Measurements from ENCODE around the gene SULT1E1.

The SULT1E1 gene, protein sequence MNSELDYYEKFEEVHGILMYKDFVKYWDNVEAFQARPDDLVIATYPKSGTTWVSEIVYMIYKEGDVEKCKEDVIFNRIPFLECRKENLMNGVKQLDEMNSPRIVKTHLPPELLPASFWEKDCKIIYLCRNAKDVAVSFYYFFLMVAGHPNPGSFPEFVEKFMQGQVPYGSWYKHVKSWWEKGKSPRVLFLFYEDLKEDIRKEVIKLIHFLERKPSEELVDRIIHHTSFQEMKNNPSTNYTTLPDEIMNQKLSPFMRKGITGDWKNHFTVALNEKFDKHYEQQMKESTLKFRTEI

DNA sequence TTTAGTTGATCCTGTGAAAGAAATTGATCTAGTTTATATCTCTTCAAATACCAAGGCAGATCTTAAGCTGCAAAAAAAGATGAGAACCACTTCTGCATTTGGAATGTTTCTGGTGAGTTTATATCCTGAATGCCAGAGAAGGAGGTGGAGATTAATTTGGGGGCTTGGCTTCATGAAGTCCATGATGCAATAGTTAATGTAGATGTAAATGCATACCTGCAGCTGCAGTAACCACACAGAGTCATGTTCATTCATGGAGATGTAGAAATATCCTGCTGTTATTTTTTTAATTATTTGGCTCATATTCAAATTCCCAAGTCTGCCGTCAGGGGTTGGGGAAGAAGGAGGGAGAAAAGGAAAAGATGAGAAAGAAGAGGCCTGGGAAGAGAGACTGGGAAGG is at the start of gene SULT1E1:
SULT1E1 (minus strand) TSS at position 94 of the 400 bp plus-strand sequence. CDS start 2,501 bp downstream, outside the sequence.
- no peak for DNase-seq

DNA sequence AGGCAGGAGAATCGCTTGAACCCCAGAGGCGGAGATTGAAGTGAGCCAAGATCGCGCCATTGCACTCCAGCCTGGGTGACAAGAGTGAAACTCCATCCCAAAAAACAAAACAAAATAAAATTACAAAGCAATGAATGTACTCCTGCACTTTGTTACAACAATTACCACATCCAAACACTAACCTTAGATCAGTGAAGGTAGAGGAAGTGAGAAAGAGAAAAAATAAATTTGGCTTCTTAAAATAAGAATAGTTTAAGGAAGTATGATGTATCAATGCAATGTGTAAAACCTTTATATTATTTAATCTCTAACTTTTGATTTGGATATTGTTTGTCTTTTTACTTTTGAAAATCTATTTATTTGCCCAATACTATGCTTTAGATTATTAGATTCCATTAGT is 49.2 kb upstream of the SULT1E1 start:
- no peak for DNase-seq

DNA sequence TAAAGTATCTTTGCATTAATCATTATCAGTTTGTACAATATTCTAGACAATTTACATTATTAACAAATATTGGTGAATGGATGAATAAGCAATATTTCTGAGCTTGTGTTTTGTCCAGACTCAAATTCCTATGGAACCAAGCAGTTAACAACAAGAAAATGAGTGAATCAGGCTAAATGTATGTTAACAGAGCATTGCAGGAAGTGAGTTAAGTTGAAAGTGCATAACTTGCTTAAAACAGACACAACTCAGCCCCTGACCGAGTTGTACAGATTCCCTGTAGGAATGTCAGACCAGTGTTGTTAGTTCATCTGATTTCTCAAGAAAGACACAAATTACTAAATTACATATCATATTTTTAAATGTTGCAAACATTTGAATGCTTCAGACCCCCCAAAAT is 47.2 kb upstream of the SULT1E1 start:
- DNase-seq: no peak

DNA sequence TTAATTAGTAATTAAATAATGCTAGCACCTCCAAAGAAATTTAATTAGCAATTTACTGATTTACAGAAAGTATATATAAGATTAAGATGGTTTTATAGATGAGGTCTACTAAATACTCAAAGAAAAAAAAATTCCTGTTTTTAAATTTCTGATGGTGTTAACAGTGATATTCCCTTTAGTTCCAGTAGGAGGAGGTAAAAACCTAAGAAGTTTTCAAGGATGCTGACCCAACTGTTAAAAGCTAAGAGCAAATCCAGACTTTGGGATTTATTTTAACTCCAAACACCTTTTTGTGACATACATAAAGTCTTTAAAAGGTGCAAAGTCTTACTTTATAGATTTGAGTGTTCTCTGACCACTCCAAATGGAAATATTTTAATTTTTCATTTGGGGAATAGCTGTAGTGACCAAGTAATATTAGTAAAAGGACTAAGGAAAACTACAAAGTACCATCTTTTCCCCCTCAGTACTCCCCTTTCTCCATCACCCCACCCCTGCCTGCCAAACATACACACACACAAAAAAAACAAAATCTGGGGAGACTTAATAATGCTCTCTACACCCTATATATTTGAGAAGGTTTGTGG is 36.7 kb upstream of the SULT1E1 start:
- no peak for DNase-seq

DNA sequence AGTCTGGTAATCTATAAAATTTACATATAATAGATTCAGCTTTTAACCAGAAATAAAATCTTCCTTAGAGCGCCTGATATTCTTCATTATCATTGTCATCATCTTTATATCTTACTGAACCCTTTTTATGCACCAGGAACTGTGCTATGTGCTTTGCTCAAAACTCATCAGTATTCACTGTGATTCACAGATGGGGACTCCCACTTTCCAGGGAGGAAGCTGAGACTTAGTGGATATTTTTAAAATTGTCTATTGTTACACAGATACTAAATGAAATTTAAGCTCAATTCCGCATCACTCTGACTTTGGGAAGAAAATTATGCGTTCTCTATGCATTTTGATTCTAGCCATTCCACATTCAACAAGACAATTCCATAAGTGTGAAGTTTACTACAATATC is 34.8 kb upstream of the SULT1E1 start:
- DNase-seq: no peak

DNA sequence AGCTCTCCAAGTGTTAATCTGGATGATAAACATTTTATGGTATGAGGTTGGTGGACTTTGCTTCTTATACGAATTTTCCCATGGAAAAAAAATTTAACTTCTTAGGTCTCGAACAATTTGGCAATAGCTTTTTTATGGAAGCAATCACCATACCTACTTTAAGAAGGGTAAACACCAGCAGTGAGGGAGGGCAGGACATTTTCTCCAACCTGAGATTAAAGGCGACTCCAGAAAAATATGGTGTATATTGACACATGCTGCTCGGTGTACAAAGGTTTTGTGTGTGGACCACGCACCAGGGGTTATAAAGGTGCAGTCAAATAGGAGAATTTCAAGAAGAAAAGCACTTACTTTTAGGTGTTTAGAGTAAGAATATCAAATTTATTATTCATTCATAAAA is 34.2 kb upstream of the SULT1E1 start:
- no peak for DNase-seq

DNA sequence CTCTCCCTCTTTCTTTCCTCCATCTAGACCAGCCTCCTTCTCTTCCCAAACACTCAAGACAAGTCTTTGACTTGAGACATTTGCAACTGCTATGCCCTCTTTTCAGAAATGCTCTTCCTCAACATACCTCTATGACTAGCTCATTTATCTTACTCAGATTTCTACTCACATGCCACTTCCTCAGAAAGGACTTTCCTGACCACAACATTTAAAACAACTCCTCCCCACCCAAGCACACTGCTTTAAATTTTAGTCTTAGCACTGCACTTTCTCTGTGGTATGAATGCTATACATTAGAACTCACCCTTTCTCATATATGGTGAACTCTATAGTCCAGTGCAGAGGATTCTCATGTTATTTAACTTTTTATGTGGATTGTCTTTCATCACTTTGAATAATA is 28.4 kb upstream of the SULT1E1 start:
- DNase-seq: no peak

DNA sequence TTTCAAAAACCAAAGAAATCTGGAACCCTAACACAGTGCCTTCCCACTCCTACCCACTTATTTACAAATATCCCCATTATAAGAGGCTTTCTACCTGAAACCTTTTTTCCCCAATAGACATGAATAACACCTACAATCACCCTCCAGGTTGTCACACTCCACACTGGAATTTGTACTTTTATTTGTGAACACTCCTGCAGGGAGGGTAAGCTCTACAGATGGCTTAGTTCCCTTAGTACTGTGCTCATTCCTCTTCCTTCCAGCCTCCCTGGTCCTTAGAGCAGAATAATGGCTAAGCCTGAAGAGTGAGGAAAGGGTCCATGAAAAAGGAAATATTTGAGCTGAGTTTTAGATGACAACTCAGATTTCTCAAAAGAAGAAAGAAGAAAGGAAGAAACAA is 22.2 kb upstream of the SULT1E1 start:
- no peak for DNase-seq

DNA sequence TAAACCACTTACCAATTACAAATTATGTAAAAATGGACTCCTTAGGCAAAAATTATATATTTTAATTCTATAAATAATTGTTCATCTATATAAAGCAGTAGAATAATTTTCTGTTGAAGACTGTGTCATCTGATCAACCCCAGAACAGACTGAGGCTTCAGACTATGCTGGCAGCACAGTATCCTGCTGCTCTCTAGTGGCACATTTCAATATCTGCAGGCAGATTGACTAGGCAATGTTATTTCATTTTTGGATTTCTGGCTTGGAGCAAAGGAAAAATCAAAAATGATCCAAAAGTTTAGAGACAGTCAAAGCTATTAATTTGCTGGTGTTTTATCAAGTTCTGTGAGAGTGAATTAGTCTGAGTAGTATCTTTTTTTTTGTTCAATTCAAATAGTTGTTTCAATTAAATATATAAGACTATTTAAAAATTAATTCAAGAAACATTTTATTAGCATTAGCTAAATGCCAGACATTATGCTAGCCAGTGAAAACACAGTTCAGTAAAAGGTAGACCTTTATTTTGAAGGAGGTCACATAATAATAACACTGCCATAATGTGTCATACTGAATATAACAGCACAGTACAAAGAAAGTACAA is 21.3 kb upstream of the SULT1E1 start:
- peak; percentile 32 for DNase-seq

DNA sequence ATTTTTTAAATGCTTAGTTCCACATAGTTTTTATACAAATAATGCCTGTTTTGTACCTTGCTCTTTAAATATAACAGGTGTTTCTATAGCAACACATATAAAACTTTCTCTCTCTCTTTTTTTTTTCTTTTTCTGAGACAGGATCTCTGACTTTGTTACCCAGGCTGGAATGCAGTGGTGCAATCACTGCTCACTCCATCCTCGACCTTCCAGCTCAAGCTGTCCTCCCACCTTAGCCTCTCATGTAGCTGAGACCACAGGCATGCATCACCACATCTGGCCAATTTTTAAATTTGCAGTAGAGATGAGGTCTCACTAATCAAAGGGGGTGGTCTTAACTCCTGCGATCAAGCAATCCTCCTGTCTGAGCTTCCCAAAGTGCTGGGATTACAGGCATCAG is 18.3 kb upstream of the SULT1E1 start:
- no peak for DNase-seq

DNA sequence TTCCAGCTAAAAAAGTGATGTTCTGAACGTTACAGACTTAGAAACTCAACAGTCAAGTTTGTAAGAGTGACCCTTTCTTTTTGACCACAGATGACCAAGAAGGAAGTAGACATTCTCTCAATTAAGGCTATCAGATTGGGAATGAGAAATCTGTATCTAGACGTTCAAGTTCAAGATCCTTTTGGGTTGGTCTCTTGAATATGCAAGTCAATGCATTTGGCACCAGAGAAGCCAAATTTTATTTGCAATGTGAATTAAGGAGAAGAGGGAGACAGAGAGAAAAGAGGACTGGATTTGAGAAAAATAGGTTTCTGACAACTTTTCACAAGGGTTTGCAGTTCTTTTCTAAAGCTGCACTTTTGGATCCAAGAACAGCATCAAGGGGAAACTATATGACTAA is 17.5 kb upstream of the SULT1E1 start:
- DNase-seq: no peak

DNA sequence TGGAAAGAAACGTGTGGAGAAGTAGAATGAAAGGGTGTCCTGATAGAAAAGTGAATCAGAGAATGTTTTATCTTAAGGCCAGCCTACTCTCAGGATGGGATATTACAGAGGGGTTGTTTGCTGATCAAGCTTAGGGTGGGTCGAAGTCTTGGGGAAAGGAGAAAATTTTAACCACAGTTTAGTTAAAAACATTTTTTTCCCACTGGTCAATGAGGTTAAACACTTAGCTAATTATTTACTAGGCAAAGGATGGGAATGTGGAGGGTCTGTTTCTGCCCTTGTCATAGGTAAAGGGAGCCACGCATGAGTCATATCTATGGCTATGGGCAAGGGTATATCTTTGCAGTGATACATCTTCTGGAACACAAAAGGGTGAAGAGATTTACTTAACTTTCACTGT is 16.1 kb upstream of the SULT1E1 start:
- DNase-seq: no peak

DNA sequence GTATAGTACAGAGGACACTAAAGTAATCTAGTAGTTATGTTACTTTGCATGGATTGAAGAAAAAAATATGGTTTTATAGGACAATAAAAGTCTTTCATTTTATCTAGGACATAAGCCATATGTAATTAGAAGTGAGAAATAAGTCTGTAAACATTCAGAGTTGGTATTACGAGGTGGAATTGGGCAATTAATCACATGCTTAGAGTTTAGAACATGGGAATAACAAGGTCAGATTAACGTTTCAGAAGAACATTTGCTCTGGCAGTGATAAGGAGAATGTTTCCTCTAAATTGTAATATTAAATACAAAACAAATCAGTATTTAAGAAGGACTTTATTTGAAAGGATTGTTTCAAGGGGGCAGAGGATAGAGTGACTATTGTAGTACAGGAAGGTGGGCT is 15.6 kb upstream of the SULT1E1 start:
- DNase-seq: no peak

DNA sequence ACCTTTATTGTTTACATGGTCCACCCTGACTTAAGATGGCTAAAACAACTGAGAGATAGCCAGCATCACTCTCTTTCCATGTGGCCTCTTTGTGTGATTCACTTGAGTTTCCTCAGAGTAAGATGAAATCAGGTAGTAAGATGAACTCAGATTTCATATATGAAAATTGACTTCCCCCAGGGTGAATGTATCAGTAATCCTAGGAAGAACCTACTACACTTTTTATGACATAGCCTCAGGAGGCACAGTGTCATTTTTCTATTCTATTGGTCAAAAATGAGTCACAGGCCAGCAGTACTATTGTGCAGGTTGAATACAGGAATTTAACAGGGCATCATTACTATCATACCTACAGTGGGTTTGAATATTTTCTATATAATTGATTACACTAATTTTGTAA is 14.6 kb upstream of the SULT1E1 start:
- no peak for DNase-seq

DNA sequence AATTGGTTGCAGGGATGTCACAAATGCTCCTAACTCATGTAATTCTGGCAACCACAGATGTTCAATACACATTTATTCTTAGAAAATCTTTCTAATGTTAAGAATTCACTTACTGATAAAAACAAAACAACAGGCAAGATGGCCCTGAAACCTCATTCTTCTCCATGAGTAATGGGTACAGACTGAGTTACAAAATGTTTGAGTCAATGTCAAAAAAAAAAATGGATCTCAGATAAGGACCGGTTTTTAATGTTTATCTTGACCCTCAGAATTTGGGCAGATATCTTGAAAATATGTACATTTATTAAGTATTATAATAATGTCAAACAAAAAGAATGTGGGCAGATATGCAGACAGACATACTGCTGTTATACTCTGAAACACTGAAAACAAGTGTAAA is 1.8 kb upstream of the SULT1E1 start:
- DNase-seq: no peak

DNA sequence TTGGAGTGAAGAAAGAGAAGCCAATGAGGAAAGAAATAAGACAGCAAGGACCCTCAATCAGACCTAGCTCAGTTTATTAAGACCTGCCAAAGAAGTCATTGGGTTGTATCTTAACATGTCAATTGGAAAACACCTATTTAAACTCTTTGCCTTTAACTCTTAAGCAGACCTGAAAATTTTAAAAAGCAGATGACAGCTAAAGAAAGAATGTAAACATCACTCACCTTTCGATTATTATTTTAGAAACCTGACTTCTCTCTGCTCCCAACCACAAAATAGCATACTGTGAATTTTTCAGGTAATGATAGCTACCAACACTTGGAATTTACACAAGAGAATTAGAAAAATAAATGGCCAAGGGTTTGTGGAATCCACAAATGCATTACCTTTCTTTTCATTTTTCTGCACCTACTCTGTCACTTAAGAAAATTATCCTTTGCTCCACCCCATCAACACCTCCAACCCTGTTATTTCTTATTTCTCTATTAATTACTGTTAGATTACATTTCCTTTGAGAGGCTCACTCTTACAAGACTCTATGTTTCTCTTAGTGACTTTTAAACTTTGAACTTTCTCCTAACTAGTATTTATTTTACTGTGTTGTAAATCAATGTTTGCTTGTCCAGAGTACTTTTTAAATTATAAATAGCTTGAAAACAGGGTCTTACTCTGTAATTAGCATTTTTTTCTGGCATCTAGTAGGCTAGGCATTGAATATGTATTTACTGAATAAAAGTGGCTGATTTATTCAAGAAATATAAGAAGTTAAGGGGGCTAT is 765 bp upstream of the SULT1E1 start:
- DNase-seq: no peak

DNA sequence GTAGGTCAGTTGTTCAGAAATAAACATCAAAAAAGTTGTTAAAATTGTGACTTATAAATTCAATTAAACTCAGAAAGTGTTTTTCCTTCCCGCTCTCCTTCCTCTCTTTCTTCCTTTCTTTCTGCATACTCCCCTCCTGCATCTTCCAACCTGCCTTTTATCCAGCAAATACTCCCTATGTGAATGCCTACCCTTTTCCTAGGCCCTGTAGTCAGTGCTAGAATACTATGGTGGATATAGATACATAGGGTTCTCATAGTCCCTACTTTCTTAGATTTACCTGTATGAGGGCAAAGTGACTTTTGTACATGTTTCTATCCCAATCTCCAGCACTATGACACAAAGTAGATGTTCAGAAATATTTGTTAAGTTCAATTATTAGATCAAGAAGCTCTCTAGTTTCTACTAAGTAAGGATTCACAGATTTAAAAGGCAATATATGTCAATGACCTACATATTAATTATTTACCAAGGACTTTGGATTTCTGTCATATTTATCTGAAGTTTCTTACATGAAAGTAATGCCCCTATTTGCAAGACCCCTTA is 732 bp downstream of the SULT1E1 start:
- no peak for DNase-seq

DNA sequence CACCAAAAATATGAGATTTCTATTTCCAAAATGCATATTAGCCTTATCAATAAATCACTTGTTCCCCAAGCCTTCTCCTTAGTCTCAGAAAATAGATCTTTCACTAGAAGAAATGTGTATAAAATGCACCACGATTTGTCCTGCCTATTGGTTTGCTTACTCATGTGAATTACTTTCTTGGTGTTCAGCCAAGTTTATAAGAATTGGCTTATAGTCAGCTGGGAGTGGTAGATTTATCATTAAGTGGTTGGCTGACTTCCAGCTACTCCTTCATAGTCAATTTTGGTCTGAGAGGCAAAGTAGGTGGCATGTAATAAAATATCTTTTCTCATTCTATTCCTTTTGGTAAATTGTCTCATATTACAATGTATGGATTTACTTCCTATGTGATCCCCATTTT is 1.3 kb downstream of the SULT1E1 start:
- DNase-seq: no peak

DNA sequence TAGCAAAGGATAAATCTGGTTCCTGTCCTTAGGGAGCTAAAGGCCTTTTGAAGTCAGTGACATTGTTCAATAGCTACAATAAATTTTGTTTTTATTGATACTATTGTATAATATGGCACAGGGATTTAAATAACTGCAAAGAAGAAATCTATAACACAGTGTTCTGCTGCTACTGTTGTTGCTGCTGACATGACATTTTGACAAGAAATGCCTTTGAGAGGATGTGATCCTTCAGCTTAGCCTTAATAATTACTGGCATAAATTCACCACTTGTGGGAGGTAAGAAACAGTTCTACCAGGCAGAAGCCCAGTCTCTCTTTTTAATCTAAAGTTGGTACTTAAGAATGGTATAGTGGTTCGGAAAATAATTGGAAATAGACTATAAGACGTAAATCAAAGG is 4.1 kb downstream of the SULT1E1 start:
- no peak for DNase-seq

DNA sequence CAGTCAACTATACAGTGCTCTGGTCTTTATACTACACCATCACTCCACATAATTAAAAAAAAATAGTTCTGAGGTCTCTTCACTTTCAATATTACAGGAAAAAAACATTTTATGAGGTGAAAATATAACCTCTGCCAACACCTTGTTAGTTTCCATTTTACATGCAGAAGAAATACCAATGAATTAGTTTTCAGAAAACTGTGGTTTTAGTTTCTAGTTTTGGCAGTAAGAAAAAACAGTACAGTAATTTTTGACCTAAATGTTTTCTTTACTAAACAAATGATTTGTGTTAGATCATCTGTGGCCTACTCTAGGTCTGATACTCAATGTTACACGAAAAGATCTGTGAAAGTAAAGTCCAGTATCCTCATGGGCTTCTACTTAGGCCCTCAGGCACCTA is 10.0 kb downstream of the SULT1E1 start:
- DNase-seq: peak; percentile 29

DNA sequence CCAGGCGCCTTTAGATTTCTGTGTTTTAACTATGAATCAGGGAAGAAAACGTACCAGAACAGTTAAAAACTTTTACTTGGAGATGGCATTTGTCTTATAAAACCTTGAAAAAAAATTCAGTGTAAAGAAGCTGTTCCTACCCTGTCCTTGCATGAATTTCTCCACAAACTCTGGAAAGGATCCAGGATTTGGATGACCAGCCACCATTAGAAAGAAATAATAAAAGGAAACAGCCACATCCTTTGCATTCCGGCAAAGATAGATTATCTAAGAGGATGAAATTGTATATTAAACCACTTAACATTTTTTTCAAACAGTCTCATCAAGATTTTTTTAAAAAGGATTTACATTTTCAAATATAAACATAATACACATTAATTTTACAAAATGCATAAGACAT is 10.6 kb downstream of the SULT1E1 start:
- DNase-seq: no peak

DNA sequence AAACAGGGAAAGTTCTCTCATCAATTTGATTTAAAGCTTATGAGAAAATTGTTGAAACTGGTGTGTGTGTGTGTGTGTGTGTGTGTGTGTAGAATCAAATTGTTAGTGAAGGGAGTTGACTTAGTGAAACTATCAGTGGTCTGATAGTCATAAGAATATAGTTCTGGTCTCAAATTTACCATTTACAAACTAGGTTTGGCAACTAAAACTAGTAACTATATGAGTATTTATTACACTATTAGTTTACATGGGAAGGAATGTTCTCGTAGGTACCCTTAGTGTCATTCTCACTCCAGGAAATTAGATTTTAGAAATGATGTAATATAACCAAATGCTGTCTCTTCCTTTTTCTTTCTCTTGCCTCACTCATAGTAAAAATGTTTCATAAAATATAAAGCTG is 11.9 kb downstream of the SULT1E1 start:
- DNase-seq: no peak

DNA sequence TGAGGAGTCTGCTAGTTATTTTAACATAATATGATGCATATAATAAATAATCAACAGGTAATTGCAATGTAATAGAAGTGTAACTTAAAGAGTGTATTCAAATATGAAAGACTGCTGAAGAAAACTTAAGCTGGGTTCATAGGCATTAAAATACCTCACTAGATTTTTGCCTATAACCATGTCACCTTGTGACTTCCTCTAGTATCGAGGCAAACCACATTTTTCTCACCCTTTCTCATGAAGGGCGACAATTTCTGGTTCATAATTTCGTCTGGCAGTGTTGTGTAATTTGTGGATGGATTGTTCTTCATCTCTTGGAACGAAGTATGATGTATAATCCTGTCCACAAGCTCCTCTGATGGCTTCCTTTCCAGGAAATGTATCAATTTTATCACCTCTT is 16.0 kb downstream of the SULT1E1 start:
- DNase-seq: peak; percentile 16

DNA sequence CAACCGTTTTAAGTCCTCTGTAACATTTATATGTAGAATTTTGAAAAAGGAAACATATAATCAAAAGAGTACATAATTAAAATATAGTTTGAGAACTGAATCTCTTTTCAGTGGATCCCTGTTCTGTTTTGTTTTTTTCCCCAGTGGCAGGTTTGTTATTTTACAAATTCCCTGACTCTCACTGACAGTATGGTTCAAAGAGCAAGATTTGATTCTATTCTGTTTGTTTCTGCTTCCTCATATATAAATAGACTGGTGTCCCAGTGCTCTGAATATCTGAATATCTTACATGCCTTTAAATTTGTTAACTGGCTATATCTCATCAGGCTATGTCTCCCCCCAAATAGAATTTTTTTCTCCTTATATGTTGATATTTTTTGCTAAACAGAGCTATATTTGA is 16.6 kb downstream of the SULT1E1 start:
- DNase-seq: no peak
